HTR-8/SVneo (cell line): ENCODE measurements around the gene FAM227B.

Experiments used
- DNase-seq: peaks from one replicate; pipeline ENCODE4 v3.0.0; 2011; ENCODE audit warnings: low spot score, mixed read lengths; ENCODE audit not compliant: insufficient read length
- FAIRE-seq: peaks from 2 replicates; lab custom pipeline; 2011; peaks lifted over from hg19 to GRCh38; lab: Jason Lieb, UNC

FAM227B gene

DNA sequence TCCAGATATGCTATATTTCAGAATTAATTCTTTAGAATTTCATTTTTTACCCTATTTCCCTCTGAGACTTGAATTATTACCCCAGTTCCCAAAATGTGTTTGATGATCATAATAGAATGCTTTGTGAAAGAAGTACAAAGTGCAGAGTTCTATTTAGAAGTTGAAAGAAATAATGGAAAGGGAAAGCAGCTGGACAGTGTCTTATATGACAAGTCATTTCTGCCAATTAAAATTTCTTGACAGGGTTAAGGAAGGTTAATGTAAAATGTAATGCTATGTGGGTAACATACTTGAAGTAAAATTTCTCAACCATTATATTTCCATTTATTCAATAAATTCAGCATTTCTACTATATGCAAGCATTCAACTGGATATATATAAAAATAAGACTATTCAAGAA, 164.5 kb downstream of the FAM227B start:
- no peak for DNase-seq
- no peak for FAIRE-seq

GRCh38 chr15:49452595-49452994, 168.0 kb downstream of the FAM227B start:
- no peak for FAIRE-seq
- DNase-seq: no peak

- no peak for FAIRE-seq
- DNase-seq: no peak
Observed at GRCh38 chr15:49441816-49442215, 178.8 kb downstream of the FAM227B start.

DNA sequence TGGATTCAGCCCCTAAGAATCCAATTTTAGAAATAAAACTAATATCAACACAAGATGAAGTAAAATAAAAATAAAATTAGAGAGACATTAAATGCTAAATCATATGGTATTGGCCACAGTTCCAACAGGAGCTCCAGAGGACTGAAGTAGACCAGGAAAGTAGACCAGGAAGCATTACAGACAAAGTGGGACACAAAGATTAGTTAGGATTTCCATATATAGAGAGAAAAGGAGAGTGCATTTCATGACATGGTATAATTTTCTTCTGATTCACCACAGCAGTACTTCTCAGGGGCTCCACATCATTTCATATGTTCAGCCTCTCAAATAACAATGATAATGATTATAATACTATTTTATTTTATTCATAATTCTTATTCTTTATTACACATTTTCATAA, 179.3 kb downstream of the FAM227B start:
- no peak for FAIRE-seq

GRCh38 chr15:49439678-49440395, 180.8 kb downstream of the FAM227B start:
- no peak for FAIRE-seq

More for the DNA sequence above, 179.3 kb downstream of the FAM227B start:
- DNase-seq: no peak

GRCh38 chr15:49438962-49439631, 181.5 kb downstream of the FAM227B start:
- FAIRE-seq (no peak), DNase-seq (no peak)

More at GRCh38 chr15:49439678-49440395, 180.8 kb downstream of the FAM227B start:
- DNase-seq: no peak

- no peak for FAIRE-seq
- no peak for DNase-seq
Observed at GRCh38 chr15:49436751-49437150, 183.9 kb downstream of the FAM227B start.

GRCh38 chr15:49435174-49435573, 185.4 kb downstream of the FAM227B start:
- DNase-seq (no peak), FAIRE-seq (no peak)

- no peak for FAIRE-seq
- DNase-seq: no peak
Observed at GRCh38 chr15:49430046-49430445, 190.6 kb downstream of the FAM227B start.

GRCh38 chr15:49428409-49429095, 192.1 kb downstream of the FAM227B start:
- no peak for FAIRE-seq
- no peak for DNase-seq

GRCh38 chr15:49427372-49427771, 193.2 kb downstream of the FAM227B start:
- DNase-seq: no peak
- no peak for FAIRE-seq

- no peak for DNase-seq
- FAIRE-seq: no peak
Observed at GRCh38 chr15:49424954-49425353, 195.7 kb downstream of the FAM227B start.

DNA sequence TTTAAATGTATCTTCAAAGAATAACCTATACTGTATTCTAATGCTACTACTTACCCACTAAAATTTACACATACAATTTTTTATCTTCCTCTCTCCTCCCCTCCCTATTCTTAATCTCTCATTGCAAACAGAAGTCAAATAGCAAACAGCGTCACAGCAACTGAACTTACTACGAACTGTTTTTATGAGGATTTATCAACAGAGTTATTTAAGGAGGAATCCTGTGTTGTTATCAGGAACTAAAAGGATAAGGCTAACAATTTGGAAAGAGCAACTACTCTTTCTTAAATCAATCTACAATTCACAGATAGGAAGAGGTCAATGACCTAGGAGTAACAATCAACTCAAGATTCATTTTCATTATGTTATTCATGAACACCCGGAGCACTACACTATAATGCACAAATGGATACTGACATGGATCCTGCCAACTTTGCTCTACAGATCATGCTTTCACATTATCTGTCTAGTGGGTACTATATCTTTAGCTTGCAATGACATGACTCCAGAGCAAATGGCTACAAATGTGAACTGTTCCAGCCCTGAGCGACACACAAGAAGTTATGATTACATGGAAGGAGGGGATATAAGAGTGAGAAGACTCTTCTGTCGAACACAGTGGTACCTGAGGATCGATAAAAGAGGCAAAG, 196.6 kb downstream of the FAM227B start:
- no peak for DNase-seq
- no peak for FAIRE-seq

- FAIRE-seq (no peak), DNase-seq (no peak)
Observed at GRCh38 chr15:49423021-49423420, 197.6 kb downstream of the FAM227B start, which contains the start of gene FGF7. FGF7 (plus strand) TSS chr15:49423242; CDS start chr15:49424298, 1,056 bp downstream.

- FAIRE-seq (no peak), DNase-seq (peak; percentile 9)
Observed at GRCh38 chr15:49421991-49422390, 198.6 kb downstream of the FAM227B start.

DNA sequence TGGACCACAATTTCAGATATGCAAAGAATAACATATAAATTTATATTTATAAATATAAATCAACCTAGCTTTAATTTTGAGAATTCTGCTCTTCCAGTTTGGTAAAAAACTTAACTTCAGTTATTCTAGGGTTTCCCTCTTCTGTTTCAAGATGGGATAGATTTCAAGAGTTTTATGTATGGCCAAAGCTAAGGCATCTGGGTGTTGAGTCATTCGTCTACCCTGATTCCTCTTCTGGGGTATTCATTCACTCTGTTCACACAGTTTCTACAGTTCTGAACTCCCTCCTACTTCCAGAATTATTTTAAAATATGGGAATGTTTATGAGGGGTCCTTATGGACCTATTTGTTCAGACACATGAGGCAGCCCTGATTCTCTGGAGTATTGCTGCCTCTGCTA, 201.8 kb downstream of the FAM227B start:
- DNase-seq (no peak), FAIRE-seq (no peak)

- no peak for FAIRE-seq
- DNase-seq: peak; percentile 17
Observed at GRCh38 chr15:49415638-49416037, 205.0 kb downstream of the FAM227B start.

DNA sequence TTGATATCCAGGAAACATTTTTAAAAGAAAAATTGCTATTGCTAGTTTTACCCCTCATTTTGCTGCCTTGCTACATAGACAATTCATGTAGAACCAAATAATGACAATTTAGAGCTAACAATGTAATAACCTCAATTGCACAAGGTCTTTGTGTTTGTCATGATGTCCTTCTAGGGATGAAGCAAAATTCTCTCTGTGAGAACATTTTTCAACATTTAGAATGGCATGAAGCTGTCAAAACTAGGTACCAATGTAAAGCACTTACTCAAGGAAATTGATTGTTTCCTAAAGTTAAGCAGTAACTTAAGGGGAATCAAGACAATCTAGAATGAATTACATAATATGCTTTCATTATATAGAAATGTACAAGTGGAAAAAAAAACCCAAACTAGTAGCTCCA, 205.5 kb downstream of the FAM227B start:
- no peak for FAIRE-seq

GRCh38 chr15:49412797-49413196, 207.8 kb downstream of the FAM227B start:
- DNase-seq (no peak), FAIRE-seq (no peak)

More for the DNA sequence above, 205.5 kb downstream of the FAM227B start:
- no peak for DNase-seq

DNA sequence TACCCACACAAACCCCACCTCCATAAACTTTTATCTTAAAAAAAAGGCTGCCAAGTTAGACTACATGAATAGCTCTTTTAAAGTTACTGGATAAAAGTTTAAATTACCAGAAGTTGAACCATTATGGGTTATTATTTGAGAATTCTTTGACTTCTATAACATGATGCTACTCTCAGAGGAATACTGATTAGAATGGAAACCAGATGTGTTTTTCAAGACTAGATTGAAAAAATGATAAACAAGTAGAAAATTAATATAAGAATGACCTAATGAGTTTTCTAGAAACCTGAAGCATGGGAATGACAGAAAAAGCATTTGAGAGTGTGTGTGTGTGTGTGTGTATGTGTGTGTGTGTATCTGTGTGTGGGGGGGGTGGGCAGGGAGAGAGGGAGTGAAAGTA, 210.0 kb downstream of the FAM227B start:
- FAIRE-seq (no peak), DNase-seq (no peak)
